GM12878 (cell line): Measurements from ENCODE around the gene TPM4.

Experiments
- EP300 ChIP-seq, 2 experiments: fragments of 150-350 bp in 1 of 2; IDR thresholded peaks; 2 replicates each; pipeline ENCODE4 v1.6.1; 2011 to 2012; ENCODE audit warnings: low read depth in 2 of 2, low read length in 2 of 2, borderline replicate concordance in 1 of 2, improper control_type of control experiment in 1 of 2, inconsistent platforms in 1 of 2; ENCODE audit not compliant: control insufficient read depth in 1 of 2
- EZH2 ChIP-seq: IDR thresholded peaks from 2 replicates; pipeline ENCODE4 v1.6.1; 2012; ENCODE audit warnings: low read depth, mild to moderate bottlenecking, control low read depth, inconsistent platforms, low read length, borderline replicate concordance; ENCODE audit not compliant: control insufficient read depth
- FOS ChIP-seq: IDR thresholded peaks from 3 replicates; pipeline ENCODE4 v1.6.1; 2011; ENCODE audit warnings: borderline replicate concordance; ENCODE audit not compliant: insufficient read length; ENCODE audit errors: extremely low read depth
- JUND ChIP-seq: IDR thresholded peaks from 2 replicates; pipeline ENCODE4 v1.6.1; 2012; ENCODE audit warnings: low read depth, mild to moderate bottlenecking, low read length, improper control_type of control experiment, moderate library complexity
- POLR2AphosphoS2 ChIP-seq: IDR thresholded peaks from 2 replicates; pipeline ENCODE4 v1.6.1; 2011; ENCODE audit warnings: low read depth, mild to moderate bottlenecking, low read length, improper control_type of control experiment, moderate library complexity
- REST ChIP-seq: IDR thresholded peaks from 2 replicates; pipeline ENCODE4 v1.6.1; 2012; ENCODE audit warnings: mild to moderate bottlenecking, low read depth, low read length
- SIX5 ChIP-seq: IDR thresholded peaks from 2 replicates; pipeline ENCODE4 v1.6.1; 2011; ENCODE audit warnings: mild to moderate bottlenecking, low read depth, low read length, moderate library complexity; ENCODE audit not compliant: severe bottlenecking
- SKIL ChIP-seq: fragments of 450-650 bp; IDR thresholded peaks from 2 replicates; pipeline ENCODE4 v1.6.1; 2017; ENCODE audit warnings: mild to moderate bottlenecking, low read depth, inconsistent platforms; ENCODE audit not compliant: poor library complexity, severe bottlenecking
- ZNF217 ChIP-seq: fragments of 450-650 bp; IDR thresholded peaks from 2 replicates; pipeline ENCODE4 v1.6.1; 2017; ENCODE audit warnings: antibody characterized with exemption, mild to moderate bottlenecking
- TF ChIP-seq, protein P1 (sequence below), 3 experiments: IDR thresholded peaks in 2 of 3; conservative IDR thresholded peaks in 1 of 3; 2 replicates each; pipeline ENCODE4 v1.5.1; 2011; ENCODE audit warnings: low read depth in 3 of 3, low read length in 3 of 3, mild to moderate bottlenecking in 3 of 3, control low read depth in 2 of 3, moderate library complexity in 2 of 3, inconsistent platforms in 1 of 3, mixed read lengths in 1 of 3; ENCODE audit not compliant: control insufficient read depth in 2 of 3, insufficient read depth in 1 of 3; ENCODE audit errors: extremely low read depth in 1 of 3
- TF ChIP-seq, protein P2 (sequence below): fragments of 450-650 bp; conservative IDR thresholded peaks from 2 replicates; pipeline ENCODE4 v1.6.1; 2017; ENCODE audit warnings: mild to moderate bottlenecking, moderate library complexity

GRCh38 chr19:16113727-16114126 lies 37.4 kb downstream of the TPM4 start:
- TF ChIP-seq POLR2AphosphoS2 (no peak), EP300 (IDR thresholded peaks at IDR 0.05; ENCODE audit: borderline replicate concordance in 1 of 2, control insufficient read depth in 1 of 2, low read depth in 2 of 2, low read length in 2 of 2) (no peak), FOS (no peak), REST (no peak), ZNF217 (no peak), EZH2 (no peak), JUND (no peak), SIX5 (no peak), SKIL (no peak)
- TF ChIP-seq, protein P1, sequence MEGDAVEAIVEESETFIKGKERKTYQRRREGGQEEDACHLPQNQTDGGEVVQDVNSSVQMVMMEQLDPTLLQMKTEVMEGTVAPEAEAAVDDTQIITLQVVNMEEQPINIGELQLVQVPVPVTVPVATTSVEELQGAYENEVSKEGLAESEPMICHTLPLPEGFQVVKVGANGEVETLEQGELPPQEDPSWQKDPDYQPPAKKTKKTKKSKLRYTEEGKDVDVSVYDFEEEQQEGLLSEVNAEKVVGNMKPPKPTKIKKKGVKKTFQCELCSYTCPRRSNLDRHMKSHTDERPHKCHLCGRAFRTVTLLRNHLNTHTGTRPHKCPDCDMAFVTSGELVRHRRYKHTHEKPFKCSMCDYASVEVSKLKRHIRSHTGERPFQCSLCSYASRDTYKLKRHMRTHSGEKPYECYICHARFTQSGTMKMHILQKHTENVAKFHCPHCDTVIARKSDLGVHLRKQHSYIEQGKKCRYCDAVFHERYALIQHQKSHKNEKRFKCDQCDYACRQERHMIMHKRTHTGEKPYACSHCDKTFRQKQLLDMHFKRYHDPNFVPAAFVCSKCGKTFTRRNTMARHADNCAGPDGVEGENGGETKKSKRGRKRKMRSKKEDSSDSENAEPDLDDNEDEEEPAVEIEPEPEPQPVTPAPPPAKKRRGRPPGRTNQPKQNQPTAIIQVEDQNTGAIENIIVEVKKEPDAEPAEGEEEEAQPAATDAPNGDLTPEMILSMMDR (IDR thresholded peaks at IDR 0.05 in 2 of 3, conservative IDR thresholded peaks at IDR 0.05 in 1 of 3; ENCODE audit: control insufficient read depth in 2 of 3, extremely low read depth in 1 of 3, insufficient read depth in 1 of 3, low read depth in 3 of 3, low read length in 3 of 3), result no peak
- TF ChIP-seq, protein P2, sequence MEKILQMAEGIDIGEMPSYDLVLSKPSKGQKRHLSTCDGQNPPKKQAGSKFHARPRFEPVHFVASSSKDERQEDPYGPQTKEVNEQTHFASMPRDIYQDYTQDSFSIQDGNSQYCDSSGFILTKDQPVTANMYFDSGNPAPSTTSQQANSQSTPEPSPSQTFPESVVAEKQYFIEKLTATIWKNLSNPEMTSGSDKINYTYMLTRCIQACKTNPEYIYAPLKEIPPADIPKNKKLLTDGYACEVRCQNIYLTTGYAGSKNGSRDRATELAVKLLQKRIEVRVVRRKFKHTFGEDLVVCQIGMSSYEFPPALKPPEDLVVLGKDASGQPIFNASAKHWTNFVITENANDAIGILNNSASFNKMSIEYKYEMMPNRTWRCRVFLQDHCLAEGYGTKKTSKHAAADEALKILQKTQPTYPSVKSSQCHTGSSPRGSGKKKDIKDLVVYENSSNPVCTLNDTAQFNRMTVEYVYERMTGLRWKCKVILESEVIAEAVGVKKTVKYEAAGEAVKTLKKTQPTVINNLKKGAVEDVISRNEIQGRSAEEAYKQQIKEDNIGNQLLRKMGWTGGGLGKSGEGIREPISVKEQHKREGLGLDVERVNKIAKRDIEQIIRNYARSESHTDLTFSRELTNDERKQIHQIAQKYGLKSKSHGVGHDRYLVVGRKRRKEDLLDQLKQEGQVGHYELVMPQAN, result no peak
